Heart left ventricle (tissue), 13 donors: ENCODE results near the gene RPS6KA5.

ENCODE experiments used
- POLR2A ChIP-seq, 2 donors: fragments of 450-650 bp; IDR thresholded peaks; one replicate each; pipeline ENCODE4 v1.6.1; 2017; ENCODE audit warnings: antibody characterized with exemption in 2 of 2, mild to moderate bottlenecking in 2 of 2, moderate library complexity in 2 of 2
- TF ChIP-seq, protein P1 (sequence below), 12 donors: fragments of 200-600 bp; sonication (generic) in 4 of 12; IDR thresholded peaks; one replicate each; pipeline versions ENCODE4 v1.5.0 to v1.8.0; 2018 to 2022; ENCODE audit warnings: antibody characterized with exemption in 12 of 12, mild to moderate bottlenecking in 5 of 12
- donor health status: ischemic (EF 13 %, LVEDD 7.1; RV severe dilation, severe dysfunction).
- donor health status: DM: no; HTN: yes; CAD: no.
- donor health status: DM: no; HTN: no; CAD: no.
- donor health status: ischemic (EF 25% LVEDD 6.9; RV normal size, moderate dysfunction).
- donor health status: ischemic (EF 25% LVEDD 5.7; RV mildly dilated, moderate dysfunction).
- donor health status: ischemic (EF 35%, LVEDD 5.7; RV mildly dilated, moderate dysfunction).
- donor health status: nonischemic (EF 11% LVEDD 7.7; RV severe dilation, severe dysfunction).
- donor health status: DM: yes; HTN: yes; CAD: no.
- donor health status: PGD.
- donor health status: ischemic (EF 29% LVEDD 5.4; RV normal size, mild dysfunction).
- donor health status: nonischemic (EF 23%, LVEDD 6.1; RV moderate dilation, normal function).

DNA sequence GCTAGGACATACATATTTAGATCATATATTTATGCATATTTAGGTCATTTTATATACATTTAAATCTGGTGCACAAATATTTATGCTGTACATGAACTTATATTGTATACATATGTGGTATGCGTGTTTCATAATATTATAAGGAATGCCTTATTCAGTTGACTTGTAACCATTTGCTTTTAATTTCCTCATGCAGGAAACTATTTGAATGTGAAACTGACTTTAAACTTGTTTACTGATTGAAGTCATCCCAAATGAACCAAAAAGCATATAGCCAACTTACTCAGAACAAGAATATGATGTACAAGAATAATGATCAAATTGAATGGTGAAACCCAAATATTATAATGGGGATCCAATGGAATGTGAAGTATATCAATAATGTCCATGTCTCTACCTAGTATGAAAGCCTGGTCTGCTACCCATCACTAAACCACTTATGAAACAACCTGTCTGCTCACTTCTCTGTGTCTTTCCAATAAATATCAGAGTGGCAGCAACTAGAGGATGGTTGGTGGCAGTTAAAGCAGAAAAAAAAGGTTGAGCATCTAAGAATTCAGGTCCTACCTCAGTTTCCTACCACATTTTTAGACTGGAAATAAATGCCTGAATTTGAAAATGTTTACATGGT, 38.3 kb downstream of the RPS6KA5 start:
- TF ChIP-seq, protein P1, sequence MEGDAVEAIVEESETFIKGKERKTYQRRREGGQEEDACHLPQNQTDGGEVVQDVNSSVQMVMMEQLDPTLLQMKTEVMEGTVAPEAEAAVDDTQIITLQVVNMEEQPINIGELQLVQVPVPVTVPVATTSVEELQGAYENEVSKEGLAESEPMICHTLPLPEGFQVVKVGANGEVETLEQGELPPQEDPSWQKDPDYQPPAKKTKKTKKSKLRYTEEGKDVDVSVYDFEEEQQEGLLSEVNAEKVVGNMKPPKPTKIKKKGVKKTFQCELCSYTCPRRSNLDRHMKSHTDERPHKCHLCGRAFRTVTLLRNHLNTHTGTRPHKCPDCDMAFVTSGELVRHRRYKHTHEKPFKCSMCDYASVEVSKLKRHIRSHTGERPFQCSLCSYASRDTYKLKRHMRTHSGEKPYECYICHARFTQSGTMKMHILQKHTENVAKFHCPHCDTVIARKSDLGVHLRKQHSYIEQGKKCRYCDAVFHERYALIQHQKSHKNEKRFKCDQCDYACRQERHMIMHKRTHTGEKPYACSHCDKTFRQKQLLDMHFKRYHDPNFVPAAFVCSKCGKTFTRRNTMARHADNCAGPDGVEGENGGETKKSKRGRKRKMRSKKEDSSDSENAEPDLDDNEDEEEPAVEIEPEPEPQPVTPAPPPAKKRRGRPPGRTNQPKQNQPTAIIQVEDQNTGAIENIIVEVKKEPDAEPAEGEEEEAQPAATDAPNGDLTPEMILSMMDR (IDR thresholded peaks at IDR 0.05): no peak
- TF ChIP-seq POLR2A (IDR thresholded peaks at IDR 0.05): no peak
